Posterior vena cava (tissue), 2 donors: Measurements from ENCODE around the gene PPP1R12B. TPM values are rescaled to one million over a fixed set of nuclear protein-coding genes. Genes with fewer than 3 reads are reported as not detected.

Experiments used
- DNase-seq: peaks from one replicate; pipeline ENCODE4 v3.0.0-alpha.2; 2020; ENCODE audit warnings: low spot score
- intact Hi-C, 2 donors: fragments of 100-400 bp; cut with DNase I; formaldehyde crosslinking; loops; one replicate each; pipeline versions ENCODE4 v1.14.1 to v1.14.2; 2022 to 2023
- total RNA-seq, 2 donors: library from RNA; stranded (reverse); fragmentation: NEBNext Ultra II Directional; extraction: Animal tissue kit (Norgen Biotek cat#: 25700); gene quantifications; one replicate each; pipeline ENCODE4 v1.2.1, GENCODE V29; 2021
- donor health status: DM: yes; HTN: yes; CAD: no.
- donor health status: DM: yes; HTN: yes; CAD: no.

The PPP1R12B gene
- total RNA-seq, 2 donors from 2014 or later: 545 to 634 TPM

- intact Hi-C loops: no loop called here
Measured at GRCh38 chr1:202584707-202585589, 236.4 kb downstream of the PPP1R12B start.

GRCh38 chr1:202585590-202585933, 237.1 kb downstream of the PPP1R12B start:
- DNase-seq: no peak
- intact Hi-C loops: no loop called here

More at GRCh38 chr1:202584707-202585589, 236.4 kb downstream of the PPP1R12B start:
- no peak for DNase-seq

GRCh38 chr1:202586018-202586821, 237.7 kb downstream of the PPP1R12B start:
- intact Hi-C loops: no loop called here
- DNase-seq: no peak

GRCh38 chr1:202586871-202587270, 238.4 kb downstream of the PPP1R12B start:
- DNase-seq: no peak
- intact Hi-C loops: no loop called here

GRCh38 chr1:202587859-202588485, 239.5 kb downstream of the PPP1R12B start:
- intact Hi-C loops: no loop called here
- DNase-seq: no peak

- no peak for DNase-seq
- intact Hi-C loops: no loop called here
Measured at GRCh38 chr1:202588503-202589189, 240.1 kb downstream of the PPP1R12B start.

- intact Hi-C loops: no loop called here
- DNase-seq: peak; percentile 96
Measured at GRCh38 chr1:202589190-202589930, 240.9 kb downstream of the PPP1R12B start.

GRCh38 chr1:202590126-202590525, 241.6 kb downstream of the PPP1R12B start:
- intact Hi-C loops: loop anchor here in 1 of 2 donors (10.0 kb wide), 1 partner anchor 95 kb away; no protein-coding TSS in a partner anchor
- DNase-seq: no peak

GRCh38 chr1:202590975-202591411, 242.5 kb downstream of the PPP1R12B start:
- DNase-seq: no peak
- intact Hi-C loops: loop anchor here in 1 of 2 donors (10.0 kb wide), 1 partner anchor 96 kb away; no protein-coding TSS in a partner anchor

GRCh38 chr1:202591515-202591914, 243.0 kb downstream of the PPP1R12B start:
- intact Hi-C loops: loop anchor here in 1 of 2 donors (10.0 kb wide), 1 partner anchor 97 kb away; no protein-coding TSS in a partner anchor
- no peak for DNase-seq

GRCh38 chr1:202592146-202592545, 243.6 kb downstream of the PPP1R12B start:
- intact Hi-C loops: loop anchor here in 1 of 2 donors (10.0 kb wide), 1 partner anchor 97 kb away; no protein-coding TSS in a partner anchor
- DNase-seq: no peak

- intact Hi-C loops: loop anchor here in 1 of 2 donors (10.0 kb wide), 1 partner anchor 99 kb away; no protein-coding TSS in a partner anchor
- DNase-seq: no peak
Measured at GRCh38 chr1:202593845-202594244, 245.3 kb downstream of the PPP1R12B start.

GRCh38 chr1:202596638-202597037, 248.1 kb downstream of the PPP1R12B start:
- intact Hi-C loops: loop anchor here (5.0 to 10.0 kb wide), 2 partner anchors 94 to 102 kb away; no protein-coding TSS in a partner anchor

GRCh38 chr1:202597090-202597761, 248.7 kb downstream of the PPP1R12B start:
- intact Hi-C loops: loop anchor here (5.0 to 10.0 kb wide), 2 partner anchors 95 to 102 kb away; no protein-coding TSS in a partner anchor
- no peak for DNase-seq

More at GRCh38 chr1:202596638-202597037, 248.1 kb downstream of the PPP1R12B start:
- no peak for DNase-seq

GRCh38 chr1:202599669-202600431, 251.4 kb downstream of the PPP1R12B start:
- no peak for DNase-seq
- intact Hi-C loops: loop anchor here (5.0 to 10.0 kb wide), 3 partner anchors 98 to 255 kb away; partner anchors contain the start of genes PPP1R12B (in 1 of the 2) and UBE2T (in 1 of the 2)

- intact Hi-C loops: loop anchor here in 1 of 2 donors (10.0 kb wide), 1 partner anchor 256 kb away; the partner anchor contains the start of genes PPP1R12B and UBE2T
Measured at GRCh38 chr1:202600432-202601041, 252.0 kb downstream of the PPP1R12B start.

More at GRCh38 chr1:202600432-202601041, 252.0 kb downstream of the PPP1R12B start:
- DNase-seq: no peak
